ENCODE measurements around the gene PCF11.
"Not testable (repeated sequence)": the region's sequence is repeated elsewhere in the genome, so short reads cannot be mapped to it uniquely, and the experiment has no call there.

Gene PCF11

GRCh38 chr11:83192606-83193245, 35.8 kb downstream of the PCF11 start:
- DNase-seq = no peak

GRCh38 chr11:83193315-83194280, 36.7 kb downstream of the PCF11 start, which contains the start of gene ANKRD42:
ANKRD42 (plus strand) TSS chr11:83193712; CDS start chr11:83194671, 959 bp downstream.
- DNase-seq = peak; percentile 89

- DNase-seq = no peak
Observed at GRCh38 chr11:83194281-83195142, 37.6 kb downstream of the PCF11 start.

- DNase-seq = no peak
Observed at GRCh38 chr11:83195143-83195466, 38.2 kb downstream of the PCF11 start.

- DNase-seq = no peak
Observed at GRCh38 chr11:83195649-83196048, 38.7 kb downstream of the PCF11 start.

- no peak for DNase-seq
Observed at GRCh38 chr11:83200035-83200434, 43.1 kb downstream of the PCF11 start.

- DNase-seq = no peak
Observed at GRCh38 chr11:83205608-83206185, 48.8 kb downstream of the PCF11 start.

- DNase-seq = no peak
Observed at GRCh38 chr11:83206221-83206620, 49.3 kb downstream of the PCF11 start.

- DNase-seq = not testable (repeated sequence)
Observed at GRCh38 chr11:83206771-83207382, 49.9 kb downstream of the PCF11 start.

- DNase-seq = no peak
Observed at GRCh38 chr11:83219095-83219494, 62.2 kb downstream of the PCF11 start.

GRCh38 chr11:83220260-83220659, 63.3 kb downstream of the PCF11 start:
- no peak for DNase-seq

GRCh38 chr11:83221694-83222093, 64.8 kb downstream of the PCF11 start:
- DNase-seq = no peak

GRCh38 chr11:83222499-83222898, 65.6 kb downstream of the PCF11 start:
- no peak for DNase-seq

GRCh38 chr11:83223457-83223856, 66.5 kb downstream of the PCF11 start:
- no peak for DNase-seq

GRCh38 chr11:83235825-83236224, 78.9 kb downstream of the PCF11 start:
- no peak for DNase-seq

Measured in NCI-H187 treated with DMSO at 0.1 percent for 48 hours (cell line).